NOMO-1 treated with dmso at 0.1 percent for 144 hours (cell line): ENCODE data around the gene PAX8.

ENCODE experiments used
- DNase-seq: peaks from one replicate; lab custom pipeline; 2025; ENCODE audit not compliant: unreplicated experiment; lab: John Stamatoyannopoulos, UW

Gene PAX8

DNA sequence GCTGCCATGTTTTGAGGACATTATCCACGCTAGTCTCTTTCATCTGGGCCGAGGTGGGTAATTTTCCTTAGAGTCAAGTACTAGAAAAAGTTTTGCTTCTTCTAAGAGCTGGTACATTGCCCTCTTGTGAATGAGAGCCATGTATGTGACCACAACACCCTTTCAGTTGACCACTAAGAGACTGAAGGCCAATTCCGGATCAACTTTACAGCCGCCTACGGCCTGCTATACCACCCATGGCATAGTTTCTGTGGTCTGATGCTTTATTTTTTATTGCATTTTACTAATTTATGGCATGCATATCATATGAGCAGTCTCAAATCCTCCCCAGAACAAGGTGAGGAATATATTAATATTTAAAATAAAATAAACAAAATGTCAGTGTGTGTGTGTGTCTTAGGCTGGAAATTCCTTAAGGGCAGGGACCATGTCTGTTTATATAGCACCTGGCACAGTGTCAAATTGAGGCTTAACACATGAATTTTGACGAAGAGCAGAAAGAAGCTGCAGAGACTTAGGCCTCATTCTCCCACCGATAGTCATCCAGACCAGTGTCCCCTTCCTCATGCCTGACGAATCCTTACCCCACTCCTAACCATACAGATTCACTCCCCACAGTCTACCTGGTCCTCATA is 69.6 kb downstream of the PAX8 start:
- DNase-seq, result no peak

GRCh38 chr2:113208396-113208795 is 70.3 kb downstream of the PAX8 start:
- DNase-seq, result no peak

DNA sequence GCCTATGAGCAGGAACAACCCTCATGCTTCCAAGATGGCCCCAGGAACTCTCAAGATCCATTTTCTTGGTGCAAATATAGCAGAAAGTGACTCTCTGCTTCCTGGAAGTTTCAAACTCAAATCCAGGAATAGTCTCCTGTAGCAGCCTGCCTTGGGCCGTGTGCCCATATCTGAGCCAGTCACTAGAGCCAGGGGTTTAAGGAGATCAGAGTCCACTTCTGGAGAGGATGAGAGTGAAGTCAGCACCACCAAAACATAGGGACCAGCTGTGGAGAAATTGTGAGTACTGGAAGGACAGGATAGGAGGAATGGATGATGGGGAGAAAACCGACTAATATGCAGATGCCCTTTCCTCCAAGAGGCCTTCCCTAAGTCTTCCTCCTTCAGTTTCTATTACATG is 71.7 kb downstream of the PAX8 start:
- DNase-seq, result no peak

DNA sequence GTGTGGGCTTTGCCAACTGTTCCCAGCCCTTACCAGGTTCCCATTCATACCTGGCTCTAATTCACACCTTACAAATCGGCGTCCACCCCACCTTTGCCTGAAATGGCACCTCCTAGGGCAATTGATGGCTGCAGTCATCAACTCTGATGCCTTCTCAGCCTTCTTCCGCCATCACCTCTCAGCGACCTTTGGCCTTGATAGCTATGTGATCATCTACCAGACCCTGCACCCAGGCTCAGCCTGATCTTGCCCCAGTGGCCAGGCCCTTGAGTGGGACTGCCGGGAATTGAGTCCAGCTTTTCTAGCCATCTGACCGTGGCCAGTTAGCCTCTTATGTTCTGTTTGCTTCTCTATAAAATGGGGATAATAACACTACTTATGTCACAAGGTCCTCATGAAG is 72.5 kb downstream of the PAX8 start:
- no peak for DNase-seq

- peak; percentile 39 for DNase-seq
Measured at GRCh38 chr2:113203901-113204519, 74.7 kb downstream of the PAX8 start.

GRCh38 chr2:113203217-113203530 is 75.5 kb downstream of the PAX8 start:
- DNase-seq, result no peak

DNA sequence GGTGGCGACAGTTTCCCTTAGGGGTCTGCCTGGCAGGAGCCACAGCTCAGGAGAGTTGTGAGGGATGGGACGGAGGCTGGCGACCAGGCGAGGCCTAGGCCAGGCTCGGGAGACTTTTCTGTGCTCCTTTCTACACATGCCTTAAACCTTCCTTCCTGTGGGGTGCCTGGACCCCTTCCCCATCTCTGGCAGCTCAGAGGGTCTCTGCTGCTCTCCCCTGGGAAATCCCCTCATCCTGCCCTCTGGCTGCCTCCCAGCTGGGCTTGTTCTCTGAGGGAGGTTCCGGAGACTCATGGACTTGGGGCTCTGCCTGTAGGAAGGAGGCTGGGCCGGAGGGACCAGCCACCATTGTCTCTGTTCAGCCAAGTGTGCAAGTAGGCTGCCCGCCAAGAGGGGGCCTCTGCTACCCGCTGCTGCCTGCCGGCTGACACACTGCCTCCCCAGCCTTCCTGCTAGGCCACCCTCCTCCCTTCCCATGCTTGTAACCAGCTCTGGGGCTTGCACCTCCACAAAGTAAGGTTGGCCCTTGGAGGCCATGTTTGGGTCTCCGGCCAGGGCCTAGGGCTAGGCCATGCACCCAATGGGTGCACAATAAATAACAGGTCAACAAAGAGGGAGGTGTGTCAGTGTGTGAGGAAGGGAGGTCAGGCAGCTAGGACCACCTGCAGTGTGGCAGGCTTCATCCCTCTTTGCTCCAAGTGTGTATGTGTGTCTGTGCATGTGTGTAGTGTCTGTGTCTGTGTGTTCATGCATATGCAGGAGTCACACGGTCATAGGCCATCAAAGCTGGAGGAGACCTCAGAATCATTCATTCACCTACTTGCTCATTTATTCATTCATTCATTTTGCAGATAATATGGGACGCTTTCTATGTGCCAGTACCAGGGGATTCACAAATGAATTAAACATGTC is 76.2 kb downstream of the PAX8 start:
- DNase-seq, result no peak

GRCh38 chr2:113201496-113202304 is 77.0 kb downstream of the PAX8 start:
- no peak for DNase-seq

GRCh38 chr2:113200736-113201490 is 77.8 kb downstream of the PAX8 start:
- no peak for DNase-seq

DNA sequence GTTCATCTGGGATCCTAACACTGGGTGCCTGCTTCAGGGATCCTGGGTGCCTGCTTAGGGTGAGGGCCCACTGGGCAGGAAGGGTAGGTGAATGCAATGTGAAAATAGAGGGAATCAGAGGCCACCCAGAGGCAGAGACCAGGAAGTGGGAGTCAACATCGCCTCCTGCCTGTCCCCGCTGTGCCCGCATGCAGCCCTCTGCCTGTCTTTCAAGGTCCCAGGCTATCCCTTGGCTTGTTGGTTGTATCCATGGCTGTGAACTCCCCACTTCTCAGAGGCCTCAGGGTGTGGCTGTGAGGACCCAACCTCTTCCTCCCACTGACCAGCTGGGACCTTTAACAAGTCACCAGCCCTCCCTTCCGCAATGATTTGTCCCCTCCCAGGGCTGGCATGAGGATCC is 78.5 kb downstream of the PAX8 start:
- DNase-seq, result no peak

DNA sequence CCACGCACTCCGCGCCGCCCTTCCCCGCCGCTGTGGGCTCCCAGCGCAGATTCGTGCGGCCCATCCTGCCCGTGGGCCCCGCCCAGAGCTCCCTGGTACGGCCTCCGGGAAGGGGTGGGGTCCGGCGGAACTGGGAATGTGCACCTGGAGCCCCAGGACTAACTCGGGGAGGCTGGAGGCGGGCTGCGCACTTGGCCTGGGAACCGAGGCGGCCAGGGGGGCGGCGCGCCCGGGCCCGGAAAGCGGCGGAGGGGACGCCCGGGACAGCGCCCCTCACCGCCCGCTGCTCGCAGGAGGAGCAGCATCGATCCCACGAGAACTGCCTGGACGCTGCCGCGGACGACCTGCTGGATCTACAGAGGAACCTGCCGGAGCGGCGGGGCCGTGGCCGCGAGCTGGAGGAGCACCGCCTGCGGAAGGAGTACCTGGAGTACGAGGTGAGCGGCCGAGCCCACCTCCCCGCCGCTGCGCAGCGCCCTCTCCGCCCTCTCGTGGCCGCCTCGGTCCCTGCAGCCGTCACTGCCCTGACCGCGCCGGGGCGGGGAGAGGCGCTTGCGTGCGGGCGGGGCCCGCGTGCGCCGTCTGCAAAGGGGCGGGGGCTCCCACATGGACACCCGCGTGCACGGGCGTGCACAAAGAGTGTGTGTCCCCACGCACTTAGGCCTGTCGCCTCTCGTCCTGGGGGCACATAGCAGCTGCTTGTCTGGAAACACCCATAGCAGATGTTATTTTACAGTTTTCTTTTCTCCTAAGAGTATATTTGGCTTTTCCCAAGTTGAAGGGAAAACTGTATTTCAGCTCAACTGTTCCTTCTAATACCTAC is 79.7 kb downstream of the PAX8 start:
- no peak for DNase-seq

DNA sequence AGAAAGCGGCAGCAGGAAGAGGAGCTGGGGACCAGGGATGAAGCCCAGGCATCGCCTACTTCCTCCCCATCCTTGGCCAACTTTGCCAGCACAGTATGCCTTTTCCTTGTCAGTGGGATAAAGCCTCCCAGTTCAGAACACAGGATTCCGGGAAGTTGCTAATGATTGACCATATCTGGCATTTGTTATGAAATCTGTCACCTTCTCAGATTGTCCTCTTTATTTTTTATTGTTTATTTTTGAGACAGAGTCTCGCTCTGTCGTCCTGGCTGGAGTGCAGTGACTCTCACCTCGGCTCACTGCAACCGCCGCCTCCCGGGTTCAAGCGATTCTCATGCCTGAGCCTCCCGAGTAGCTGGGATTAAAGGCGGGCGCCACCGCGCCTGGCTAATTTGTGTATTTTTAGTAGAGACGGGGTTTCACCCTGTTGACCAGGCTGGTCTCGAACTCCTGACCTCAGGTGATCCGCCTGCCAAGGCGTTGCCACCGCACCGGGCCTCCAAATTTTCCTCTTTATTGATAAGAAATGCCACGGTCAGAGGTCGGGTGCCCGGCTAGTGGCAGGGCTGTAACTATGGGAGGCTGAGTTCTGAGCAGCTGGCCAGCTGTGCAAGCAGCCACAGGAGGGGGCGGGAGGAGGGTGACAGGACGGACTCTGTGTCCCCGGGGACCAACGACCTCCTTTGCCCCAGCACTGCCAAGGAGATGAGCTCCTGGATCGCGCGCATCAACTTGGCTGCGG is 80.5 kb downstream of the PAX8 start:
- no peak for DNase-seq

DNA sequence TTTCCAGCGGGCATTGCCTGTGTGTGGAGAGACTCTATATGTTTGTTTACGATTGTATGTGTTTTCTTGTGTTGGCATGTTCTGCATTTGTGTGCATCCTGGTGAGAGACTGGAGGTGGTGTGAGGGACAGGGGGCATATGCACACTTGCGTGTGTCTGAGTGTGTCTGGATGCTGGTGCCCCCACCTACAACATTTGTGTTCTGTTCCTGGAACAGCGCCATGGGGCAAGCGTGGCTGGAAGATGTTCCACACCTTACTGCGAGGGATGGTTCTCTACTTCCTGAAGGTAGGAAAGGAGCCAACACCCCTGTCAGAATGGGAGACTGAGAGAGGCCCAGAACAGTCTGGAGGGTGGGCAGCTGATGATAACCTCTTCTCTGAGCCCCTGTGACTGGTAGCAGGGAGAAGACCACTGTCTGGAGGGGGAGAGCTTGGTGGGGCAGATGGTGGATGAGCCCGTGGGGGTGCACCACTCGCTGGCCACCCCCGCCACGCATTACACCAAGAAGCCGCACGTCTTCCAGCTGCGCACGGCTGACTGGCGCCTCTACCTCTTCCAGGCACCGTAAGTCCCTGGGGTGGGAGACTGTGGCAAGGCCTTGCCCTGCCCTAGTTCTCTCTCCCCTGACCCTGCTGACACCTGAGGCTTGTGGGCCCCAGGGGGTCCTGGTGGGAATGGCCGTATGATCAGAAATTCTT is 81.2 kb downstream of the PAX8 start:
- no peak for DNase-seq

GRCh38 chr2:113196839-113197238 is 81.9 kb downstream of the PAX8 start:
- DNase-seq, result no peak

DNA sequence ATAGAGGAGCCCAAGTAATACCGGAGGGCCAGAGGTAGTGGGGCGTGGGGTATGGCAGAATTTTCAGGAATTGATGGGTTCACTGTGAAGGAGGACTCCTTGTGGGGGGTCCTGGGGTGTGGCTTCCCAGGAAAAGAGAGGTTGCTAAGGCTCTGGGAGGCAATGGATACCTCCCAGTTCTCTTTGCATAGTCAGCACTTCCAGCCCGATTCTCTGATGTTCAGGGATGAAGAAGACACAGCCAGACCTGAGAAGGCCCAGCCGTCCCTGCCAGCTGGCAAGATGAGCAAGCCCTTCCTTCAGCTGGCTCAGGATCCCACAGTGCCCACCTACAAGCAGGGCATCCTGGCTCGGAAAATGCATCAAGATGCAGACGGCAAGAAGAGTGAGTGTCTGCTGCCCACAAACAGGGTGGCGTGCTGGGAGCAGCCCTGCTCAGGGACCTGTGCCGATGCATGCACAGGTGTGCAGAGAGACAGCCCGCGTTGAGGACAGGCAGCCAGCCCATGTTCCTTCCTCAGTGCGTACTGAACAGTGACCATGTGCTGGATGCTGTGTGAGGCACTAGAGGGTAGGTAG is 82.7 kb downstream of the PAX8 start:
- DNase-seq, result no peak

- DNase-seq, result no peak
Measured at GRCh38 chr2:113192459-113193100, 86.1 kb downstream of the PAX8 start.

DNA sequence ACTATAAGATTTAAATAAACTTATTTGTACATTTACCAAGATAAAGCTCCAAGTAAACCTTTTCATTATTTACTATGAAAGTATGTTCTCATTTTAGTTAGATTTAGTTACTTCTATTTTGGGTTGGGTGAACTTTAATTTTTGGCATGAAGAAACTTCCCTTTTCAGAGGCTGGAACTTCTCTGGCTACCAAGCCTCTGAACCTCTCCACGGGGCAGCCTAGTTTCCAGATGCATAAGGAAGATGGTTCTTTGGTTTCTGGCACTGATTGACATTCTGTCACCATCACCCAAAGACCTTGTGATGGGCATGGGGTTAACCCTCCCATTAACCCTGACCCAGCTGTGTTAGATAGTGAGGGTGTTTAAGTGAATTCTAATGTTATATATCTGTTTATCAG is 87.8 kb downstream of the PAX8 start:
- no peak for DNase-seq

DNA sequence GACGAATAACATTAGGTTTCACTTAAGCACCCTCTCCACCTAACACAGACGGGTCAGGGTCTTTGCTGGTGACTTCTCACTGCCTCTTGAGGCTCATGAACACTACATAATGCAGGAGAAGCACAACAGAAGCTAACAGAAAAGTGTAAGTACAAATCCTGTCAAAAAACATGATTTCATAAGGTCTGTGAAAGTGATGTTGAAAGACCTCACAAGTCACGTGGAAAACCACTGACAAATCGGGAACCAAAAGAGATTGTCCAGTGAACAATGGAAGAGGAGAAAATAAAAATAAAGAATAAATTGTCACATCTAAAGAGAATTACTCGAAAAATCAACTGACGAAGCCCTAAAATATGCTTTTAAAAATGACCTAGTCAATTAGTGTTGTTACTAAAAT is 91.0 kb downstream of the PAX8 start:
- no peak for DNase-seq
